ENCODE results near the gene LCORL.
"Not testable (repeated sequence)": the region's sequence is repeated elsewhere in the genome, so short reads cannot be mapped to it uniquely, and the experiment has no call there.

Gene LCORL

GRCh38 chr4:18021720-18022571 lies at the start of gene LCORL:
Gene LCORL (minus strand): TSS chr4:18021755. CDS start chr4:18021751, 4 bp downstream.
- peak; percentile 94 for DNase-seq

GRCh38 chr4:18069810-18070209 lies 48.3 kb upstream of the LCORL start:
- DNase-seq, result no peak

- DNase-seq, result no peak
Observed at GRCh38 chr4:18067031-18067430, 45.5 kb upstream of the LCORL start.

GRCh38 chr4:18063079-18063478 lies 41.5 kb upstream of the LCORL start:
- no peak for DNase-seq

- DNase-seq, result no peak
Observed at GRCh38 chr4:18057821-18058533, 36.4 kb upstream of the LCORL start.

GRCh38 chr4:18056030-18056429 lies 34.5 kb upstream of the LCORL start:
- DNase-seq, result no peak

GRCh38 chr4:18052158-18052557 lies 30.6 kb upstream of the LCORL start:
- no peak for DNase-seq

GRCh38 chr4:18051281-18051680 lies 29.7 kb upstream of the LCORL start:
- DNase-seq, result no peak

- no peak for DNase-seq
Observed at GRCh38 chr4:18050448-18050847, 28.9 kb upstream of the LCORL start.

GRCh38 chr4:18049446-18049845 lies 27.9 kb upstream of the LCORL start:
- DNase-seq, result no peak

GRCh38 chr4:18042754-18043153 lies 21.2 kb upstream of the LCORL start:
- DNase-seq, result no peak

GRCh38 chr4:18042012-18042411 lies 20.5 kb upstream of the LCORL start:
- no peak for DNase-seq

GRCh38 chr4:18041114-18041513 lies 19.6 kb upstream of the LCORL start:
- no peak for DNase-seq

GRCh38 chr4:18039113-18039512 lies 17.6 kb upstream of the LCORL start:
- no peak for DNase-seq

- DNase-seq, result not testable (repeated sequence)
Observed at GRCh38 chr4:18036369-18036768, 14.8 kb upstream of the LCORL start.

- DNase-seq, result no peak
Observed at GRCh38 chr4:18034099-18034498, 12.5 kb upstream of the LCORL start.

- no peak for DNase-seq
Observed at GRCh38 chr4:18033111-18034085, 11.8 kb upstream of the LCORL start.

GRCh38 chr4:18025288-18025687 lies 3.7 kb upstream of the LCORL start:
- DNase-seq, result peak; percentile 79

- no peak for DNase-seq
Observed at GRCh38 chr4:18022572-18023050, 1.1 kb upstream of the LCORL start.

GRCh38 chr4:18021470-18021719 lies 160 bp downstream of the LCORL start:
- no peak for DNase-seq

- peak; percentile 72 for DNase-seq
Observed at GRCh38 chr4:18020671-18021469, 685 bp downstream of the LCORL start.

GRCh38 chr4:18020145-18020670 lies 1.3 kb downstream of the LCORL start:
- no peak for DNase-seq
